Activated naive CD8-positive, alpha-beta T cell treated with anti-CD3 and anti-CD28 coated beads, Interleukin-2, amount 10 ng/mL, durations not matched to agents 7 days and 5 days (primary cell): Measurements from ENCODE around the gene STON1. TPM values are rescaled to one million over a fixed set of nuclear protein-coding genes. Genes with fewer than 3 reads are reported as not detected.

Source experiments
- ATAC-seq: fragments of 150-1000 bp; cut with Tn5 transposase; one replicate; pipeline ENCODE4 v1.10.0; 2021; ENCODE audit warnings: low read depth, moderate library complexity
- POLR2A ChIA-PET: fragments of 350-600 bp; sonication (Branson Sonifier 250); formaldehyde crosslinking; loops from one replicate; lab custom pipeline; 2021; ENCODE audit warnings: antibody characterized with exemption; lab: Charles Lee
- DNase-seq: peaks from one replicate; pipeline ENCODE4 v3.0.0; 2021
- H3K27ac Mint-ChIP-seq: one replicate; pipeline ENCODE4 v1.8.0; 2022; ENCODE audit warnings: mild to moderate bottlenecking, mixed read lengths
- H3K27me3 Mint-ChIP-seq: one replicate; pipeline ENCODE4 v1.8.0; 2022; ENCODE audit warnings: mild to moderate bottlenecking, moderate library complexity, mixed read lengths
- H3K36me3 Mint-ChIP-seq: one replicate; pipeline ENCODE4 v1.8.0; 2021; ENCODE audit warnings: mild to moderate bottlenecking, mixed read lengths
- H3K4me1 Mint-ChIP-seq: one replicate; pipeline ENCODE4 v1.8.0; 2021; ENCODE audit warnings: mixed read lengths
- H3K4me3 Mint-ChIP-seq: one replicate; pipeline ENCODE4 v1.8.0; 2022; ENCODE audit warnings: mild to moderate bottlenecking, moderate library complexity, mixed read lengths
- H3K9me3 Mint-ChIP-seq: one replicate; pipeline ENCODE4 v1.8.0; 2021; ENCODE audit warnings: mixed read lengths
- total RNA-seq, 2 experiments: library from RNA; stranded (reverse); gene quantifications; one replicate each; pipeline ENCODE4 v1.2.3, GENCODE V29; 2021

Gene STON1
- total RNA-seq, 2 experiments from 2014 or later: 2.4 to 2.7 TPM

DNA sequence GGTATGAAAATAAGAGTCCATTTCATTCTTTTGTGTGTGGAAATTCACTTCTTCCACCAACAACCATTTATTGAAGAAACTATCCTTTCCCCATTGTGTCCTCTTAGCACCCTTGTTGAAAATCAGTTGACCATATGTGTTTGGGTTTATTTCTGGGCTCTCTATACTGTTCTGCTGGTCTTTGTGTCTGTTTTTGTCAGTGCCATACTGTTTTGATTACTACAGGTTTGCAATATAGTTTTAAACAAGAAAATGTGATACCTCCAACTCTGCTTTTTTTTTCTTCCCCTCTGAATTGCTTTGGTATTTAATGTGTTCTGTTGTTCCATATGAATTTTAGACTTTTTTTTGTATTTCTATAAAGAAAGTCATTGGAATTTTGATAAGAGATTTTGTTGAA is 96.1 kb downstream of the STON1 start:
- no peak for ATAC-seq
- Mint-ChIP-seq H3K36me3 (no peaks in the 10 kb centered on the region), H3K9me3 (no peaks in the 10 kb centered on the region), H3K4me1 (no peaks in the 10 kb centered on the region), H3K4me3 (no peak overlapping the region), H3K27ac (no peak overlapping the region), H3K27me3 (no peaks in the 10 kb centered on the region)
- no peak for DNase-seq
- POLR2A ChIA-PET: no interaction called here

- Mint-ChIP-seq H3K27me3 (peaks cover 4% of the 10 kb centered on the region), H3K4me3 (no peak overlapping the region), H3K9me3 (peaks cover 3% of the 10 kb centered on the region), H3K4me1 (no peaks in the 10 kb centered on the region), H3K36me3 (no peaks in the 10 kb centered on the region), H3K27ac (no peak overlapping the region)
- POLR2A ChIA-PET: no interaction called here
- no peak for ATAC-seq
- no peak for DNase-seq
Observed at GRCh38 chr2:48633143-48633542, 103.2 kb downstream of the STON1 start.

GRCh38 chr2:48635786-48636185 is 105.8 kb downstream of the STON1 start:
- POLR2A ChIA-PET: no interaction called here
- H3K4me3 Mint-ChIP-seq: no peak overlapping the region
- DNase-seq: no peak
- ATAC-seq: no peak
- peaks cover 8% of the 10 kb centered on the region for H3K27me3 Mint-ChIP-seq
- H3K4me1 Mint-ChIP-seq: no peaks in the 10 kb centered on the region
- H3K9me3 Mint-ChIP-seq: peaks cover 3% of the 10 kb centered on the region
- H3K36me3 Mint-ChIP-seq: no peaks in the 10 kb centered on the region
- H3K27ac Mint-ChIP-seq: no peak overlapping the region

DNA sequence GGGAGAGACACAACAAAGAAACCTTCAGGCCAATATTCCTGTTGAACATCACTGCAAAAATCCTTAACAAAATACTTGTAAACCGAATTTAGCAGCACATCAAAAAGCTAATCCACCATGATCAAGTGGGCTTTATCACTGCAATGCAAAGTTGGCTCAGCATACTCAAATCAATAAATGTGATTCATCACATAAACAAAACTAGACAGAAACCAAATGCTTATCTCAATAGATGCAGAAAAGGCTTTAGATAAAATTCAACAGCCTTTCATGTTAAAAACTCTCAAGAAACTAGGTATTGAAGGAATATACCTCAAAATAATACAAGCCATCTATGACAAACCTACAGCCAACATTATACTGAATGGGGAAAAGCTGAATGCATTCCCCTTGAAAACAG is 108.3 kb downstream of the STON1 start:
- no peaks in the 10 kb centered on the region for H3K4me1 Mint-ChIP-seq
- H3K4me3 Mint-ChIP-seq: no peak overlapping the region
- ATAC-seq (no peak), DNase-seq (no peak)
- peaks cover 8% of the 10 kb centered on the region for H3K27me3 Mint-ChIP-seq
- no peaks in the 10 kb centered on the region for H3K36me3 Mint-ChIP-seq
- H3K9me3 Mint-ChIP-seq: peaks cover 3% of the 10 kb centered on the region
- POLR2A ChIA-PET: no interaction called here
- H3K27ac Mint-ChIP-seq: no peak overlapping the region

Other genes starting within 250 kb of the STON1 start
- gene FOXN2, start 215.5 kb upstream of the STON1 start, total RNA-seq: 10 to 100 TPM; 51.0 to 57.0 TPM
- gene PPP1R21, start 89.4 kb upstream of the STON1 start, total RNA-seq: 10 to 100 TPM; 52.7 to 53.5 TPM
- not detected for gene GTF2A1L, start 87.7 kb downstream of the STON1 start, total RNA-seq
- gene LHCGR, start 225.6 kb downstream of the STON1 start, total RNA-seq: not detected